SU-DHL-6 (cell line): ENCODE measurements around the gene OR5A2.

Experiments
- CTCF ChIP-seq: fragments of 200-600 bp; sonication (generic); IDR thresholded peaks from one replicate; pipeline ENCODE4 v1.5.1; 2017; ENCODE audit warnings: antibody characterized with exemption, mild to moderate bottlenecking, low read length, moderate library complexity; ENCODE audit not compliant: insufficient read depth, poor library complexity, severe bottlenecking
- EZH2phosphoT487 ChIP-seq: fragments of 200-600 bp; sonication (generic), shearing (Covaris generic); conservative IDR thresholded peaks from 2 replicates; pipeline ENCODE4 v1.6.1; 2018; ENCODE audit warnings: mild to moderate bottlenecking, antibody characterized with exemption, low read length, moderate library complexity, mixed read lengths

GRCh38 chr11:59416613-59417012 is 9.6 kb downstream of the OR5A2 start:
- TF ChIP-seq CTCF (no peak), EZH2phosphoT487 (no peak)
